Measurements from ENCODE around the gene FRMPD2.
"Not testable (repeated sequence)": the region's sequence is repeated elsewhere in the genome, so short reads cannot be mapped to it uniquely, and the experiment has no call there.

The FRMPD2 gene

GRCh38 chr10:48289501-48290238 lies 15.2 kb upstream of the FRMPD2 start:
- peak; percentile 50 for DNase-seq (ENCODE audit: low spot score)

- no peak for DNase-seq (ENCODE audit: low spot score)
These were observed 14.2 kb upstream of the FRMPD2 start for GRCh38 chr10:48288661-48289060.

- DNase-seq (ENCODE audit: low spot score): no peak
These were observed 13.2 kb upstream of the FRMPD2 start for GRCh38 chr10:48287417-48288391.

GRCh38 chr10:48286356-48286755 lies 11.9 kb upstream of the FRMPD2 start:
- no peak for DNase-seq (ENCODE audit: low spot score)

- DNase-seq (ENCODE audit: low spot score): no peak
These were observed 11.2 kb upstream of the FRMPD2 start for GRCh38 chr10:48285710-48286109.

- DNase-seq (ENCODE audit: low spot score): no peak
These were observed 10.3 kb upstream of the FRMPD2 start for GRCh38 chr10:48284811-48285210.

- DNase-seq (ENCODE audit: low spot score): no peak
These were observed 9.6 kb upstream of the FRMPD2 start for GRCh38 chr10:48284002-48284546.

GRCh38 chr10:48282829-48283228 lies 8.3 kb upstream of the FRMPD2 start:
- no peak for DNase-seq (ENCODE audit: low spot score)

- not testable (repeated sequence) for DNase-seq (ENCODE audit: low spot score)
These were observed 7.2 kb upstream of the FRMPD2 start for GRCh38 chr10:48281697-48282096.

- DNase-seq (ENCODE audit: low spot score): no peak
These were observed 4.7 kb upstream of the FRMPD2 start for GRCh38 chr10:48279081-48279751.

GRCh38 chr10:48277093-48277492 lies 2.6 kb upstream of the FRMPD2 start:
- no peak for DNase-seq (ENCODE audit: low spot score)

- no peak for DNase-seq (ENCODE audit: low spot score)
These were observed 755 bp downstream of the FRMPD2 start for GRCh38 chr10:48273741-48274140.

- DNase-seq (ENCODE audit: low spot score): no peak
These were observed 1.8 kb downstream of the FRMPD2 start for GRCh38 chr10:48272682-48273081.

GRCh38 chr10:48271047-48271730 lies 3.3 kb downstream of the FRMPD2 start:
- DNase-seq (ENCODE audit: low spot score): no peak

- no peak for DNase-seq (ENCODE audit: low spot score)
These were observed 8.0 kb downstream of the FRMPD2 start for GRCh38 chr10:48266528-48266927.

- no peak for DNase-seq (ENCODE audit: low spot score)
These were observed 16.4 kb downstream of the FRMPD2 start for GRCh38 chr10:48258105-48258504.

- DNase-seq (ENCODE audit: low spot score): no peak
These were observed 17.0 kb downstream of the FRMPD2 start for GRCh38 chr10:48257407-48257961.

GRCh38 chr10:48255722-48256121 lies 18.8 kb downstream of the FRMPD2 start:
- DNase-seq (ENCODE audit: low spot score): no peak

- no peak for DNase-seq (ENCODE audit: low spot score)
These were observed 19.6 kb downstream of the FRMPD2 start for GRCh38 chr10:48254750-48255512.

- peak; percentile 6 for DNase-seq (ENCODE audit: low spot score)
These were observed 20.4 kb downstream of the FRMPD2 start for GRCh38 chr10:48253970-48254657.

Data from LoVo (cell line).